NT2/D1 (cell line): Measurements from ENCODE around the gene FITM2.

ENCODE experiments used
- DNase-seq: peaks from one replicate; pipeline ENCODE4 v3.0.0-alpha.2; 2011; ENCODE audit warnings: low read depth, low spot score
- H3K27me3 ChIP-seq: 2 replicates; pipeline ENCODE4 v1.6.0; 2011; ENCODE audit warnings: mild to moderate bottlenecking; ENCODE audit not compliant: insufficient read length, insufficient read depth
- H3K36me3 ChIP-seq: 2 replicates; pipeline ENCODE4 v1.6.1; 2011; ENCODE audit warnings: mild to moderate bottlenecking, low read length, mixed read lengths; ENCODE audit not compliant: insufficient read depth, insufficient read length
- H3K4me1 ChIP-seq: 2 replicates; pipeline ENCODE4 v1.5.1; 2011; ENCODE audit not compliant: insufficient read depth, insufficient read length
- H3K4me3 ChIP-seq: 2 replicates; pipeline ENCODE4 v1.5.1; 2011; ENCODE audit warnings: low read depth; ENCODE audit not compliant: insufficient read length
- H3K9ac ChIP-seq: 2 replicates; pipeline ENCODE4 v1.6.0; 2011; ENCODE audit warnings: low read depth; ENCODE audit not compliant: insufficient read length
- H3K9me3 ChIP-seq: 2 replicates; pipeline ENCODE4 v1.5.1; 2011; ENCODE audit warnings: mild to moderate bottlenecking, low read length; ENCODE audit not compliant: insufficient read depth
- SUZ12 ChIP-seq: IDR thresholded peaks from 2 replicates; pipeline ENCODE4 v1.6.1; 2011; ENCODE audit not compliant: insufficient read length, insufficient read depth; ENCODE audit errors: extremely low read depth
- YY1 ChIP-seq: IDR thresholded peaks from 2 replicates; pipeline ENCODE4 v1.6.1; 2011; ENCODE audit not compliant: insufficient read length, insufficient read depth
- ZNF274 ChIP-seq: IDR thresholded peaks from 2 replicates; pipeline ENCODE4 v1.6.1; 2011; ENCODE audit warnings: mild to moderate bottlenecking, low read depth, low read length

The FITM2 gene

GRCh38 chr20:44258226-44258890, 52.6 kb downstream of the FITM2 start:
- no peaks in the 10 kb centered on the region for H3K27me3 ChIP-seq
- no peak for DNase-seq
- TF ChIP-seq SUZ12 (no peak), YY1 (no peak), ZNF274 (no peak)
- H3K4me3 ChIP-seq: no peak overlapping the region
- H3K9ac ChIP-seq: no peak overlapping the region
- no peaks in the 10 kb centered on the region for H3K36me3 ChIP-seq
- H3K4me1 ChIP-seq: peaks cover 8% of the 10 kb centered on the region
- no peaks in the 10 kb centered on the region for H3K9me3 ChIP-seq

GRCh38 chr20:44256961-44257360, 54.0 kb downstream of the FITM2 start:
- no peak overlapping the region for H3K9ac ChIP-seq
- no peaks in the 10 kb centered on the region for H3K36me3 ChIP-seq
- H3K9me3 ChIP-seq: no peaks in the 10 kb centered on the region
- H3K4me3 ChIP-seq: no peak overlapping the region
- no peaks in the 10 kb centered on the region for H3K27me3 ChIP-seq
- no peak for DNase-seq
- TF ChIP-seq SUZ12 (no peak), YY1 (no peak), ZNF274 (no peak)
- peaks cover 8% of the 10 kb centered on the region for H3K4me1 ChIP-seq

GRCh38 chr20:44255942-44256341, 55.1 kb downstream of the FITM2 start:
- Histone ChIP-seq H3K4me1 (peaks cover 8% of the 10 kb centered on the region), H3K9ac (no peak overlapping the region), H3K27me3 (no peaks in the 10 kb centered on the region), H3K36me3 (no peaks in the 10 kb centered on the region), H3K9me3 (no peaks in the 10 kb centered on the region), H3K4me3 (no peak overlapping the region)
- no peak for TF ChIP-seq ZNF274
- no peak for TF ChIP-seq SUZ12
- TF ChIP-seq YY1: no peak
- DNase-seq: no peak

DNA sequence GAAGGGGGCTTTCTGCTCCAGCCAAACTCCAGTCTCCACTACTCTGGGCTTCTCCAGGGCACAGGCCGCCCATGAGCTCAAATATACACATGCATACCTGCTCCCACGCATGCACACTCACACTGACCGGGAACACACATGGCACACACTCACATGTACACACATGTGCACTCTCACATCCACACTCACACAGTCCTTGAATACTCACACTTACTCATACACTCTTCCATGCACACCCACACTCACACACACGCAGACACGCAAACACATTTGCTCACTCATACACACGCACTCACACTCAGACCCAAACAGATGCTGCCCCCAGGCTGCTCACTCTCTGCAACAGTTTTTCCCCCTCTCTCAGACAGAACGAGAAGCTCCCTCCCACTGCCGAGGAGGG, 56.9 kb downstream of the FITM2 start:
- peaks cover 8% of the 10 kb centered on the region for H3K4me1 ChIP-seq
- H3K27me3 ChIP-seq: no peaks in the 10 kb centered on the region
- H3K9me3 ChIP-seq: no peaks in the 10 kb centered on the region
- no peak overlapping the region for H3K4me3 ChIP-seq
- TF ChIP-seq ZNF274: no peak
- no peak for TF ChIP-seq SUZ12
- TF ChIP-seq YY1: no peak
- no peak for DNase-seq
- no peaks in the 10 kb centered on the region for H3K36me3 ChIP-seq
- H3K9ac ChIP-seq: no peak overlapping the region

- Histone ChIP-seq H3K36me3 (no peaks in the 10 kb centered on the region), H3K9ac (no peak overlapping the region), H3K27me3 (no peaks in the 10 kb centered on the region), H3K4me1 (peaks cover 8% of the 10 kb centered on the region), H3K9me3 (no peaks in the 10 kb centered on the region), H3K4me3 (no peak overlapping the region)
- TF ChIP-seq YY1 (no peak), SUZ12 (no peak)
- DNase-seq: no peak
Observed at GRCh38 chr20:44253528-44253927, 57.5 kb downstream of the FITM2 start.
